ENCODE measurements around the gene TMTC2.
"Not testable (repeated sequence)": the region's sequence is repeated elsewhere in the genome, so short reads cannot be mapped to it uniquely, and the experiment has no call there.

The TMTC2 gene

DNA sequence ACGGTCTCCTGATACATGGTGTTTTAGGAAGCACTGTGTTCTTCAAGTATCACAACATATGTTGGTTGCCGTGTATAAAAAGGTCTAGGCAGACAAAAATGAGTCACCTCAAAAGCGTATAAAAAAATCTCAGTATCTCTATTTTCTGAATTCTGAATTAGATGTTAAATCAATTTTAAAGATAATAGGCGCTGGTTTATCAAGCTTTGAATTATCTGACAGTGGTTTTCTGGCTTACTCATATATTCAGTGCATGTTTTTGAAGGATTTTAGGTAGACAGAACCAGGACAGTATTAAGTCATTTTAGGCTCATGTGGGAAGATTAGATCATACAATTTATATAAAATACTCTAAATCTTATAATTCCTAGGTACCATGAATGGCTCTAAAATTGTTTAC lies 110.8 kb downstream of the TMTC2 start:
- DNase-seq = no peak

GRCh38 chr12:82800185-82800584 lies 113.5 kb downstream of the TMTC2 start:
- no peak for DNase-seq

DNA sequence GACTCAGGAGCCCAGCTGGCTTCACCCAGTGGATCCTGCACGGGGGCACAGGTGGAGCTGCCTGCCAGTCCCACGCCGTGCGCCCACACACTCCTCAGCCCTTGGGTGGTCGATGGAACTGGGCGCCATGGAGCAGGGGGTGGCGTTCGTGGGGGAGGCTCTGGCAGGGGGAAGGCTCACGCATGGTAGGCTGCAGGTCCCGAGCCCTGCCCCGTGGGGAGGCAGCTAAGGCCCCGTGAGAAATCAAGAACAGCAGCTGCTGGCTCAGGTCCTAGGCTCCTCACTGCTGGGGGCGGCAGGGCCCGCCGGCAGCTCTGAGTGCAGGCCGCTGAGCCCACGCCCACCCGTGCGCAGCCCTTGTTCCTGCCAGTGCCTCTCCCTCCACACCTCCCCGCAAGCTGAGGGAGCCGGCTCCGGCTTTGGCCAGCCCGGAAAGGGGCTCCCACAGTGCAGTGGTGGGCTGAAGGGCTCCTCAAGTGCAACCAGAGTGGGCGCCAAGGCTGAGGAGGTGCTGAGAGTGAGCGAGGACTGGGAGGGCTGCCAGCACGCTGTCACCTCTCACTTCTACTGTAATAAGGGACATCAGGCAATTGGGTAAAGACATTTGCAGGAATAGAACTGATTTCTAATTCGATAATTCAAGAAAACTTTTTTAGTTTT lies 115.4 kb downstream of the TMTC2 start:
- DNase-seq = no peak

- DNase-seq = no peak
Measured at GRCh38 chr12:82803201-82803600, 116.5 kb downstream of the TMTC2 start.

DNA sequence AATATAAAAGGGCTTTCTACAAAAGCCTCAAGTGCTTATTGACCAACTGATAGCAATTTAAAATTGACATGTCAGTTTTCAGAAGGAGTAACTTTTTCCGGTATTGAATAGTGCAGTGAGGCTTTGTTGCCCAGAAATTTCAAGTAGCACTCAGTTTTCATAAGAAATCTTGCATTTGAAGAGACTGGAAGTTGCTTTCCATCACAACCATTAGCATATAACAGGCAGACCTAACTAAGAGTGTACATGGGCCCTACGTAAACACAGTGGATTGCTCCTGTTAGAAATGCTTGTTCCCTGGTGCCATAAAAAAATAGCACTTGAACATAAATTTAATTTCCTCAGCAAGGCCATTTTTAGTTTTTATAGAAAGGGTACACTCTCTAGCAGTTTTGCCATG lies 117.9 kb downstream of the TMTC2 start:
- DNase-seq = no peak

- DNase-seq = not testable (repeated sequence)
Measured at GRCh38 chr12:82805004-82805403, 118.3 kb downstream of the TMTC2 start.

GRCh38 chr12:82805812-82806497 lies 119.2 kb downstream of the TMTC2 start:
- no peak for DNase-seq

GRCh38 chr12:82807132-82807737 lies 120.5 kb downstream of the TMTC2 start:
- no peak for DNase-seq

GRCh38 chr12:82810568-82810967 lies 123.9 kb downstream of the TMTC2 start:
- no peak for DNase-seq

GRCh38 chr12:82817368-82817767 lies 130.7 kb downstream of the TMTC2 start:
- DNase-seq = no peak

DNA sequence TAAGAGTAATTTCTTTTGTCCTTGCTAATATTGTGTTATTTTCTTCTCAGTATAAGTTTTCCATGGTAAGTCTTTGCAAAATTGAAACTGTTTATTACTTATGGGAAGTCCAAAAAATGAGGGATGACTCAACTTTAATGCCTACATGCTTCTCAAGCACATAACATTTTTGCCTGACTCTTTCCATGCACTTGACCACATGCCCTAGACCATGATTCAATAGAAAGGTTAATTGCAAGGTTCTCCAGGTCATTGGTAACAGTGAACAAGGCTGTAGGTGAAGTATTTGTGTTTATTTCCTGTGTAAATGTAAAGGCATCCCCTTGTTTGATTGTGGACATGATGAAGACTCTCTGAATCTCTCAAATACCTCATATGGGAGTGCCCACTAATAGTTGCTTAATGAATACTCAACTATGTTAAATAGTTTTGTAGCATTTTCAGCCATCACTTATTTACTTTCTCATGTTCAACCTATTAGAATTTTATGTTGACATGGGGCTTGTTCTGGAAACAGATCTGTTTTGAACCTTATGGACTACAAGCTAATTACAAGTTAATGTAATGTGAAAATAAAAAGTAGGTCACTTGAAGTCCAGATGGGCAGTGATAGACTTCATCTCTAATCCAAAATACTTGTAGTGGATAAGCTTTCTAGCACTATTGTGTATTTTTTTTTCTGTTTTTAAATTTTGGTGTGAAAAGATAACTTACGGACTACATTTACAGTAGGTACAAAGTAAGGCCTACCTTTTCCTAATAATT lies 131.7 kb downstream of the TMTC2 start:
- no peak for DNase-seq

DNA sequence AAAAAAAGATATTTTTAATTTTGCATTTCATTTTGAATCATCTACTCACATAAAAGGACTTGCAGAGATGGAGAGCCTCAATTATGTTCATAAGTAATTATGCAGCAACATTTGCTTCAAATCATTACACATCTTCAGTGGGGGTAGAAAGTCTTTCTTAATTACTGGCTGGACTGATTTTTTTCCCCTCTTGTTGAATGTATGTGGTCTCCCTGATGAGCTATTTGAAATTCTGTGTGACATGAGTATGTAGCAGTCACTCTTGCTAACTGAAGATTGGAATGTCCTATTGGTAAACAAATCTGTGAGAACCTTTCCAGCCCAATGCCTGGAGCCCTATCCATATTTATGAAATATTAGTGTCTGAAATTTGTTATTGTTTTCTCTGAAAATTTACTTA lies 139.8 kb downstream of the TMTC2 start:
- no peak for DNase-seq

GRCh38 chr12:82832096-82832495 lies 145.4 kb downstream of the TMTC2 start:
- DNase-seq = no peak

GRCh38 chr12:82832981-82833380 lies 146.3 kb downstream of the TMTC2 start:
- no peak for DNase-seq

DNA sequence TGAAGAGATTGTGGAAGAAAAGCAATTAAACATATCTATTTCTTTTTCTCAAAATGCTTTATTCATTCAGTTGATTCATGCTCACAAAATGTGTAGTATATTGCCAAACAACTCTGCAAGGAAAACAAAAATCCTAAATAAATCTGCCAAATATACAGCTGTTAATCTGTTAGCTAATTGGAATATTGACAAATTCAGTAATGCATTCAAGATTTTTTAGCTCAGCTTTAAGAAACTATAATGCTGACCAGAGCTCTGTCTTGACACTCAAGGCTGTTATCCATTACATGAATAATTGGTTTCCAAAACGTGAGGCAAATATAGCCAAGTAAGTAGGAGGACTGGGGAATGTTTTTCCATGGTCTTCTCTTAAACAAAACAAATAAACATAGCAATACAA lies 146.8 kb downstream of the TMTC2 start:
- no peak for DNase-seq

DNA sequence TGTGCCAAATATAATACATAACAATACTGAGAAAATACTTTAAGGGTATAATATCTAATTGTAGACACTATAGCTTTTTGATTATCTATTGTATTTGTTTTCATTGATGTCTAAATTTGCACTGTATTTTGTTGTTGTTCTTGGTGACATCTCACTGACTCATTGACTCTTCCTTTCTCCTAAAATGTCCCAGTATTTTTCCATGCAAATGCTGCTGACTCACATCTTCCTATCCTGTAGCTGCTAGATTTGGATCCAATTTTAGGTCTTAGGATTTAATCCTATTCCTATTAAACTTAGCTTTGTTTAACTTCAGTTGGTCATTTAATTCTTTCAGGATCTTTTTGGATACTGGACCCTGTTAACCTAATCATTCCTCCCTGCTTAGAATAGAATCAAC lies 148.5 kb downstream of the TMTC2 start:
- DNase-seq = no peak

DNA sequence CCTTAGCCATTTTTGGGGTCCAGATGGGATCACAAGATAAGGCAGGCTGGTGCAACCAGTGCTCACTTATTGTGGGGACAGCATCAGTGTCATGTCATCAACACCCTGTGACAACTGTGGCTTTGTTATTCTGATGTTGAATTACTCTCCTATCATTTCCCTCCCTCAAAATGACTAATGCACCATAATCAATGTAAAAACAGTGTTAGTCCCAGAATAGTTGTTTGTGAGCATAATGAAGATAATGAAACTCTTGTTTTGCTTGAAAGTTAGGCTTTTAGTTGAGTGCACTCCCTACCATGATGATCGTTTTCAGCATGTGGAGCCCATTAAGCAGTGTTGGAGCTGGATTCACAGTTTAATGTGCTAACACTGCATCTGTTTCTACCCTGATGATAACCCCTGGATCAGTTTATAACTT lies 151.4 kb downstream of the TMTC2 start:
- no peak for DNase-seq

- no peak for DNase-seq
Measured at GRCh38 chr12:82838827-82839226, 152.1 kb downstream of the TMTC2 start.

DNA sequence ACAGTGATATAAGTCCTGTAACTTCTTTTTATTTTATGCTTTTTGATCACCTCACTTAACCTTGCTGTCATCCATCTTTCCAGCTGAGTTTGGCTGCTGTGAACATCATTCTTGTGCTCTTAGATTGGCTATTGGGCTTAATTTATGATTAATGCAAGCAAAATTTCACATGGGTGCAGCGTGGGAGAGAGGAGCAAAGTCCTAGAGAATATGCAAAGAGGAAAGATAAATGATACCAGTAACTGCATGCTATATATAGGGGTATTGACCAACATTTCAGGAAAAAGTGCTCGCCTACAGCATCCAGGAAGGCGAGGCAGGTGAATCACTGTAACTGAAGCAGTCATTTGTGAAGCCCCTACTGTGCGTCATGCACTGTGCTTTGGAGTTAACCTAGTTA lies 153.1 kb downstream of the TMTC2 start:
- DNase-seq = no peak

DNA sequence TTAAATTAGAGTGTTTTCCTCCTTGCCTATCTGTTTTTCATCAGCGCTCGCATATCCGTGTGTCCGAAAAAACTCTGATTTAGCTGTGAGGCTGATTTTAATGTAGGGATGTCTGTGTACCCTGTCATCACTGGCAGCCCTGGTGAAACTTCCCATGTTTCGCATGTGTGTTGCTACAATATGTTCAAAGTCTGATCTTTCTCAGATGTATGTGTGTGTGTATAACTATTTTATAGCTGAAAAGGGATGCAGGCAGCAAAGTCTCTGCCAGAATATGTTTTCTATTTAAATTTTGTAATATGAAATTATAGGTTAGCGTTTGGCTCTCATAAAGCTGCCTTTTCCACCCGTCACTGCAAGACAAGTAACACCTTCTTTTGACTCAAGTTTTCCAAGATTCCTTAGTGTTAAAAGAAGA lies 154.8 kb downstream of the TMTC2 start:
- no peak for DNase-seq

DNA sequence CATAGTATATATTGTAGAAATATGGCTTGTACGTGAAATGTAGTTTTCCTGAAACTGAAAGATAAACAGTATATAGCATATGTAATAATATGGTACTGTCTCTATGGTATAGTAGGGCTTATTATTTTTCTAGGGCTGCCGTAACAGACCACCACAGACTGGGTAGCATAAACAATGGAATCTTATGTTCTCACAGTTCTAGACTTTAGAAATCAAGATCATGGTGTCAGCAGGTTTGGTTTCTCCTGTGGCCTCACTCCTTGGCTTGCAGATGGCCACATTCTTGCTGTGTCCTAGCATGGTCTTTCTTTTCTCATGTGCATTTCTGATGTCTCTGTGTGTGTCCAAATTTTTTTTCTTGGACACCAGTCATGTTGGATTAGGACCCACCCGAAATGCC lies 155.8 kb downstream of the TMTC2 start:
- no peak for DNase-seq

GRCh38 chr12:82845076-82845475 lies 158.4 kb downstream of the TMTC2 start:
- DNase-seq = not testable (repeated sequence)

DNA sequence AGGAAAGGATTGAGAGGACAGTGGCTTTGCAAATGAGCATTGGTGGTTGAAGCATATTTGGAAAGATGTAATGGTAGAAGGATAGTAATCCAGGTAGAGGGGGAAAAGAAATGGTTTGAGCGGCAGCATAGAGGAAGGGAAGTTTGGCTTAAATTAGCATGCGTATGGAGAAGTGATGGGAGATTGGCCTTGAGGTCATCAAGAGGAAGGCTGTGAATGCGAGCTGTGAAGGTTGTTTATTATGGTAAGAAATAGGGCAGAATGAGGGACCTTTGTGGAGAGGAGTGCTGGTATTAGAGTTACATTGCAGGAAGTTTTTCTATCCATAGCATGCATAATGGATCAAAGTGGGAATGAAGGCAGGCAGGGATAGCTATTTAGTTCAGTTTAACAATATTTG lies 162.1 kb downstream of the TMTC2 start:
- DNase-seq = no peak

DNA sequence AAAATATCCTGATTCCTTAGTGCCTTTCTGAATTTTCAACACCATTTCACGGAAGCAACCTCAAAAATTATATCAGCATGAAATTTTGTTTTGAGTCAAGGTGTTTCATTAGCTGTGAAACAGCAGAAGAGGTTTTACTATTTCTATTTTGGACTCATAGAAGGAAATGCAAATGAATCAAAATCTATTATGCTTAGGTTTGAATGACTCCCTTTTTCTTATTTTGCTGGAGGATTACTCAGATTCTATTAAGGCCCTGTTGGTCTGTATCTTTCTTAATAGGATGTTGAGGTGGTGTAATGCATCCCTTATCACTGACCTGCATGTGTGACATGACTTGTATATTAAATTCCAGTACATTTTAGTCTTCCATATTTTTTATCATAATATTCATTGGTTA lies 165.8 kb downstream of the TMTC2 start:
- DNase-seq = no peak

All from SHP77 treated with DMSO at 0.1 percent for 48 hours (cell line).